CD4-positive, alpha-beta T cell (primary cell): Measurements from ENCODE around the gene SLC38A10. TPM values are rescaled to one million over a fixed set of nuclear protein-coding genes. Genes with fewer than 3 reads are reported as not detected.

Experiments used
- ATAC-seq: fragments of 200-7000 bp; cut with Tn5 transposase; one replicate; pipeline ENCODE4 v1.10.0; 2022; ENCODE audit warnings: mild to moderate bottlenecking; ENCODE audit not compliant: poor library complexity
- CTCF ChIA-PET: fragments of 350-600 bp; sonication (Branson Sonifier 250); formaldehyde crosslinking; loops from one replicate; lab custom pipeline; 2021; ENCODE audit warnings: antibody characterized with exemption, inconsistent platforms; lab: Charles Lee
- POLR2A ChIA-PET: fragments of 350-600 bp; sonication (Branson Sonifier 250); formaldehyde crosslinking; loops from one replicate; lab custom pipeline; 2021; ENCODE audit warnings: antibody characterized with exemption, inconsistent platforms; lab: Charles Lee
- DNase-seq, 14 experiments: peaks; one replicate each; pipeline ENCODE4 v3.0.0-alpha.2; 2013 to 2020; ENCODE audit warnings: mixed read lengths in 2 of 14
- H3K27ac ChIP-seq, 2 donors: one replicate each; pipeline versions ENCODE4 v1.5.1 to v1.7.0; 2013; ENCODE audit warnings: low read length in 2 of 2, low read depth in 1 of 2, mild to moderate bottlenecking in 1 of 2
- H3K27me3 ChIP-seq, 2 experiments: 1 replicate in 1 of 2; 2 replicates in 1 of 2; pipeline versions ENCODE4 v1.6.1 to v1.7.0; 2013; ENCODE audit warnings: low read length in 2 of 2, control low read depth in 1 of 2, mild to moderate bottlenecking in 1 of 2, moderate library complexity in 1 of 2; ENCODE audit not compliant: insufficient read depth in 2 of 2, control insufficient read depth in 1 of 2
- H3K36me3 ChIP-seq: one replicate; pipeline ENCODE4 v1.6.1; 2013; ENCODE audit warnings: low read length, control low read depth; ENCODE audit not compliant: insufficient read depth
- H3K4me1 ChIP-seq: one replicate; pipeline ENCODE4 v1.6.1; 2013; ENCODE audit warnings: low read length, control low read depth; ENCODE audit not compliant: insufficient read depth
- H3K4me3 ChIP-seq: one replicate; pipeline ENCODE4 v1.5.1; 2013; ENCODE audit warnings: mild to moderate bottlenecking, low read length, moderate library complexity
- H3K9me3 ChIP-seq, 2 experiments: 1 replicate in 1 of 2; 2 replicates in 1 of 2; pipeline versions ENCODE4 v1.6.1 to v1.7.0; 2013; ENCODE audit warnings: low read length in 2 of 2, mild to moderate bottlenecking in 2 of 2, control low read depth in 1 of 2, moderate library complexity in 1 of 2; ENCODE audit not compliant: control insufficient read depth in 1 of 2, insufficient read depth in 1 of 2
- H3K27ac Mint-ChIP-seq: one replicate; pipeline ENCODE4 v1.8.0; 2020; ENCODE audit warnings: mixed read lengths
- H3K27me3 Mint-ChIP-seq: one replicate; pipeline ENCODE4 v1.8.0; 2021; ENCODE audit warnings: mixed read lengths
- H3K36me3 Mint-ChIP-seq: one replicate; pipeline ENCODE4 v1.8.0; 2021; ENCODE audit warnings: low read depth, mixed read lengths
- H3K4me1 Mint-ChIP-seq: one replicate; pipeline ENCODE4 v1.8.0; 2021; ENCODE audit warnings: low read depth, mixed read lengths
- H3K4me3 Mint-ChIP-seq: one replicate; pipeline ENCODE4 v1.8.0; 2020; ENCODE audit warnings: mild to moderate bottlenecking, mixed read lengths
- H3K9me3 Mint-ChIP-seq: one replicate; pipeline ENCODE4 v1.8.0; 2020; ENCODE audit warnings: mixed read lengths
- CTCF ChIP-seq: fragments of 200-600 bp; IDR thresholded peaks from one replicate; pipeline ENCODE4 v1.8.0; 2022; ENCODE audit warnings: antibody characterized with exemption, mild to moderate bottlenecking
- intact Hi-C, 2 experiments: fragments of 100-400 bp; cut with DNase I in 1 of 2; cut with micrococcal nuclease in 1 of 2; formaldehyde crosslinking; loops; one replicate each; pipeline versions ENCODE4 v1.15.1 to v1.9.0; 2023 to 2025; cut with DNase I, micrococcal nuclease
- total RNA-seq, 174 experiments: library from RNA in 2 of 174; stranded (reverse) in 2 of 174; gene quantifications; one replicate each; pipeline ENCODE4 v1.2.3 and lab custom pipeline; 2021 to 2026

The SLC38A10 gene
- total RNA-seq, 2 experiments from 2014 or later = 22.8 to 26.4 TPM

GRCh38 chr17:81246679-81247338, 48.3 kb downstream of the SLC38A10 start:
- Mint-ChIP-seq H3K36me3 (peaks cover 5% of the 10 kb centered on the region), H3K4me3 (no peak overlapping the region), H3K27me3 (no peaks in the 10 kb centered on the region), H3K4me1 (peaks cover 1% of the 10 kb centered on the region), H3K27ac (no peak overlapping the region), H3K9me3 (no peaks in the 10 kb centered on the region)
- Histone ChIP-seq H3K4me3 (no peak overlapping the region), H3K27ac (no peak overlapping the region), H3K36me3 (peaks cover 29% of the 10 kb centered on the region), H3K9me3 (no peaks in the 10 kb centered on the region), H3K4me1 (peaks cover 5% of the 10 kb centered on the region), H3K27me3 (no peaks in the 10 kb centered on the region)
- POLR2A ChIA-PET = no interaction called here
- ATAC-seq (no peak), DNase-seq (no peak)
- no peak for TF ChIP-seq CTCF
- intact Hi-C loops = no loop called here
- CTCF ChIA-PET = no interaction called here

GRCh38 chr17:81246343-81246670, 48.8 kb downstream of the SLC38A10 start:
- intact Hi-C loops = no loop called here
- H3K4me1 Mint-ChIP-seq = peaks cover 6% of the 10 kb centered on the region
- Histone ChIP-seq H3K27me3 (no peaks in the 10 kb centered on the region), H3K4me3 (no peak overlapping the region), H3K36me3 (peaks cover 26% of the 10 kb centered on the region), H3K27ac (no peak overlapping the region), H3K4me1 (peaks cover 10% of the 10 kb centered on the region), H3K9me3 (no peaks in the 10 kb centered on the region)
- no peaks in the 10 kb centered on the region for H3K9me3 Mint-ChIP-seq
- H3K36me3 Mint-ChIP-seq = peaks cover 5% of the 10 kb centered on the region
- H3K27ac Mint-ChIP-seq = no peak overlapping the region
- TF ChIP-seq CTCF = no peak
- POLR2A ChIA-PET = no interaction called here
- H3K4me3 Mint-ChIP-seq = no peak overlapping the region
- H3K27me3 Mint-ChIP-seq = no peaks in the 10 kb centered on the region
- ATAC-seq = no peak
- CTCF ChIA-PET = no interaction called here
- no peak for DNase-seq

GRCh38 chr17:81245665-81246342, 49.3 kb downstream of the SLC38A10 start:
- Histone ChIP-seq H3K4me1 (peaks cover 15% of the 10 kb centered on the region), H3K4me3 (no peak overlapping the region), H3K27ac (no peak overlapping the region), H3K27me3 (no peaks in the 10 kb centered on the region), H3K9me3 (no peaks in the 10 kb centered on the region), H3K36me3 (peaks cover 24% of the 10 kb centered on the region)
- H3K4me1 Mint-ChIP-seq = peaks cover 10% of the 10 kb centered on the region
- peaks cover 5% of the 10 kb centered on the region for H3K36me3 Mint-ChIP-seq
- CTCF ChIA-PET = no interaction called here
- intact Hi-C loops = no loop called here
- no peak overlapping the region for H3K4me3 Mint-ChIP-seq
- no peaks in the 10 kb centered on the region for H3K27me3 Mint-ChIP-seq
- H3K9me3 Mint-ChIP-seq = no peaks in the 10 kb centered on the region
- no peak overlapping the region for H3K27ac Mint-ChIP-seq
- no peak for TF ChIP-seq CTCF
- no peak for DNase-seq
- POLR2A ChIA-PET = interaction anchor here (1.1 kb wide), 1 partner anchor 23 kb away, joined by 3 read pairs; the partner anchor contains the start of gene CEP131
- ATAC-seq = no peak
